RPMI7951 (cell line): ENCODE measurements around the gene MXD1. TPM values are rescaled to one million over a fixed set of nuclear protein-coding genes. Genes with fewer than 3 reads are reported as not detected.
A peak's percentile ranks its signal among the peaks of the same experiment; 100 is the strongest.
"Not testable (repeated sequence)": the region's sequence is repeated elsewhere in the genome, so short reads cannot be mapped to it uniquely, and the experiment has no call there.

ENCODE experiments used
- DNase-seq: peaks from one replicate; pipeline ENCODE4 v3.0.0-alpha.2; 2012; ENCODE audit warnings: low read depth
- total RNA-seq: library from RNA; depleted of rRNA; stranded (reverse); fragments of >200 nt; shearing (Covaris generic); gene quantifications from 2 replicates; pipeline ENCODE4 v1.2.3, GENCODE V29; 2014; rRNA removed

MXD1 gene
- total RNA-seq = 3.7 and 4.3 TPM in 2 replicates

- DNase-seq = no peak
These were observed at the start of gene MXD1 for GRCh38 chr2:69914950-69915945. Gene MXD1 (plus strand): TSS chr2:69915109. CDS start chr2:69915331, 222 bp downstream.

- no peak for DNase-seq
These were observed 26.5 kb upstream of the MXD1 start for GRCh38 chr2:69888451-69888850.

- no peak for DNase-seq
These were observed 25.6 kb upstream of the MXD1 start for GRCh38 chr2:69889302-69889701.

GRCh38 chr2:69890881-69891280 lies 24.0 kb upstream of the MXD1 start:
- DNase-seq = no peak

- peak; percentile 13 for DNase-seq
These were observed 22.0 kb upstream of the MXD1 start for GRCh38 chr2:69892838-69893424.

- DNase-seq = peak; percentile 86
These were observed 21.0 kb upstream of the MXD1 start, which contains the start of gene SNRNP27 for GRCh38 chr2:69893684-69894551. Gene SNRNP27 (plus strand): TSS chr2:69893956. CDS start chr2:69893985, 29 bp downstream.

GRCh38 chr2:69894737-69895136 lies 20.2 kb upstream of the MXD1 start:
- not testable (repeated sequence) for DNase-seq

- DNase-seq = no peak
These were observed 12.5 kb upstream of the MXD1 start for GRCh38 chr2:69902213-69902922.

GRCh38 chr2:69907216-69907615 lies 7.7 kb upstream of the MXD1 start:
- no peak for DNase-seq

- DNase-seq = peak; percentile 69
These were observed 2.8 kb upstream of the MXD1 start for GRCh38 chr2:69911985-69912563.

- DNase-seq = peak; percentile 100
These were observed 552 bp upstream of the MXD1 start for GRCh38 chr2:69914164-69914949.

- DNase-seq = no peak
These were observed 1.2 kb downstream of the MXD1 start for GRCh38 chr2:69916106-69916505.

- peak; percentile 67 for DNase-seq
These were observed 2.9 kb downstream of the MXD1 start for GRCh38 chr2:69917852-69918251.

GRCh38 chr2:69918401-69918800 lies 3.5 kb downstream of the MXD1 start:
- no peak for DNase-seq

- DNase-seq = no peak
These were observed 8.2 kb downstream of the MXD1 start for GRCh38 chr2:69923116-69923515.

GRCh38 chr2:69926849-69927515 lies 12.1 kb downstream of the MXD1 start:
- no peak for DNase-seq

GRCh38 chr2:69931832-69932595 lies 17.1 kb downstream of the MXD1 start:
- no peak for DNase-seq

GRCh38 chr2:69932596-69932922 lies 17.6 kb downstream of the MXD1 start:
- DNase-seq = no peak
